ENCODE data around the gene ASTL. TPM values are rescaled to one million over a fixed set of nuclear protein-coding genes. Genes with fewer than 3 reads are reported as not detected.
A peak's percentile ranks its signal among the peaks of the same experiment; 100 is the strongest.

Gene ASTL
- total RNA-seq, 1 experiment from 2014 or later: 0.23 TPM

GRCh38 chr2:96116879-96117533, 21.3 kb downstream of the ASTL start:
- CTCF ChIA-PET: interaction anchor here (0.6 to 2.2 kb wide), 17 partner anchors 9 to 150 kb away, joined by 3 to 12 read pairs (median 4); partner anchors contain the start of genes ASTL, DUSP2 and STARD7

GRCh38 chr2:96116424-96116878, 21.9 kb downstream of the ASTL start, which contains the start of gene ADRA2B:
Gene ADRA2B, minus strand, starts transcription at chr2:96116571. Its CDS starts 422 bp downstream, at chr2:96116149.
- no peak for TF ChIP-seq CTCF (IDR thresholded peaks at IDR 0.05; ENCODE audit: insufficient read depth in 1 of 2, low read depth in 1 of 2, low read length in 1 of 2, severe bottlenecking in 1 of 2, unreplicated experiment in 1 of 2)
- peak; percentile 79 to 83 for DNase-seq
- intact Hi-C loops (cut with micrococcal nuclease; ENCODE audit: unreplicated experiment): loop anchor here (10.0 kb wide), 2 partner anchors 92 to 122 kb away; partner anchors contain the start of gene ANKRD36C
- peak within 1 kb of the TSS; percentile 78 for H3K4me3 Mint-ChIP-seq (ENCODE audit: unreplicated experiment)
- Histone ChIP-seq H3K4me1 (peaks cover 14% of the 10 kb centered on the region), H3K9me3 (no peaks in the 10 kb centered on the region), H3K4me3 (ENCODE audit: low read depth, low read length) (peak within 1 kb of the TSS; percentile 64), H3K36me3 (ENCODE audit: control insufficient read depth, insufficient read depth, low read length) (no peaks in the 10 kb centered on the region), H3K27me3 (replicated peaks; ENCODE audit: control insufficient read depth, insufficient read depth, low read length) (no peaks in the 10 kb centered on the region)
- peaks cover 22% of the 10 kb centered on the region for H3K27me3 Mint-ChIP-seq (ENCODE audit: insufficient read depth, unreplicated experiment)
- H3K4me1 Mint-ChIP-seq (ENCODE audit: low read depth, unreplicated experiment): peaks cover 5% of the 10 kb centered on the region
- no peaks in the 10 kb centered on the region for H3K36me3 Mint-ChIP-seq (ENCODE audit: insufficient read depth, unreplicated experiment)
- CTCF ChIA-PET: interaction anchor here (0.6 to 2.2 kb wide), 16 partner anchors 8 to 151 kb away, joined by 3 to 12 read pairs (median 4); partner anchors contain the start of genes ASTL, DUSP2 and STARD7
- no peaks in the 10 kb centered on the region for H3K9me3 Mint-ChIP-seq (ENCODE audit: unreplicated experiment)
- BruUV-seq (replicated peaks): no TSS peak
- no peak within 1 kb of the TSS for H3K27ac Mint-ChIP-seq (ENCODE audit: unreplicated experiment)
- POLR2A ChIA-PET: interaction anchor here (1.2 kb wide), 1 partner anchor 22 kb away, joined by 6 read pairs; the partner anchor contains the start of gene ASTL

More at GRCh38 chr2:96116879-96117533, 21.3 kb downstream of the ASTL start:
- peak in 1 of 2 experiments; percentile 84 for DNase-seq
- no TSS peak for BruUV-seq (replicated peaks)
- Mint-ChIP-seq H3K4me1 (ENCODE audit: low read depth, unreplicated experiment) (peaks cover 5% of the 10 kb centered on the region), H3K36me3 (ENCODE audit: insufficient read depth, unreplicated experiment) (no peaks in the 10 kb centered on the region), H3K4me3 (ENCODE audit: unreplicated experiment) (peak overlapping the region; percentile 78), H3K9me3 (ENCODE audit: unreplicated experiment) (no peaks in the 10 kb centered on the region), H3K27me3 (ENCODE audit: insufficient read depth, unreplicated experiment) (peaks cover 23% of the 10 kb centered on the region), H3K27ac (ENCODE audit: unreplicated experiment) (no peak overlapping the region)
- H3K36me3 ChIP-seq (ENCODE audit: control insufficient read depth, insufficient read depth, low read length): no peaks in the 10 kb centered on the region
- peak; percentile 54 to 85 for TF ChIP-seq CTCF (IDR thresholded peaks at IDR 0.05; ENCODE audit: insufficient read depth in 1 of 2, low read depth in 1 of 2, low read length in 1 of 2, severe bottlenecking in 1 of 2, unreplicated experiment in 1 of 2)
- peak overlapping the region; percentile 64 for H3K4me3 ChIP-seq (ENCODE audit: low read depth, low read length)
- H3K27me3 ChIP-seq (replicated peaks; ENCODE audit: control insufficient read depth, insufficient read depth, low read length): no peaks in the 10 kb centered on the region
- peaks cover 14% of the 10 kb centered on the region for H3K4me1 ChIP-seq
- POLR2A ChIA-PET: interaction anchor here (1.2 kb wide), 1 partner anchor 21 kb away, joined by 6 read pairs; the partner anchor contains the start of gene ASTL
- intact Hi-C loops (cut with micrococcal nuclease; ENCODE audit: unreplicated experiment): loop anchor here (10.0 kb wide), 2 partner anchors 92 to 122 kb away; partner anchors contain the start of gene ANKRD36C
- H3K9me3 ChIP-seq: no peaks in the 10 kb centered on the region

- POLR2A ChIA-PET: interaction anchor here (1.2 kb wide), 1 partner anchor 22 kb away, joined by 6 read pairs; the partner anchor contains the start of gene ASTL
- peaks cover 5% of the 10 kb centered on the region for H3K4me1 Mint-ChIP-seq (ENCODE audit: low read depth, unreplicated experiment)
Observed at GRCh38 chr2:96115631-96116423, 22.5 kb downstream of the ASTL start.

More at GRCh38 chr2:96115631-96116423, 22.5 kb downstream of the ASTL start:
- Mint-ChIP-seq H3K9me3 (ENCODE audit: unreplicated experiment) (no peaks in the 10 kb centered on the region), H3K27me3 (ENCODE audit: insufficient read depth, unreplicated experiment) (peaks cover 17% of the 10 kb centered on the region), H3K27ac (ENCODE audit: unreplicated experiment) (no peak overlapping the region), H3K36me3 (ENCODE audit: insufficient read depth, unreplicated experiment) (no peaks in the 10 kb centered on the region), H3K4me3 (ENCODE audit: unreplicated experiment) (peak overlapping the region; percentile 73)
- intact Hi-C loops (cut with micrococcal nuclease; ENCODE audit: unreplicated experiment): loop anchor here (10.0 kb wide), 2 partner anchors 91 to 121 kb away; partner anchors contain the start of gene ANKRD36C
- Histone ChIP-seq H3K27me3 (replicated peaks; ENCODE audit: control insufficient read depth, insufficient read depth, low read length) (no peaks in the 10 kb centered on the region), H3K36me3 (ENCODE audit: control insufficient read depth, insufficient read depth, low read length) (no peaks in the 10 kb centered on the region), H3K4me3 (ENCODE audit: low read depth, low read length) (peak overlapping the region; percentile 64), H3K9me3 (no peaks in the 10 kb centered on the region), H3K4me1 (peaks cover 14% of the 10 kb centered on the region)
- CTCF ChIA-PET: interaction anchor here (1.1 to 2.2 kb wide), 5 partner anchors 8 to 104 kb away, joined by 3 to 10 read pairs (median 6); partner anchors contain the start of genes ASTL and DUSP2
- no TSS peak for BruUV-seq (replicated peaks)
- DNase-seq: no peak
- TF ChIP-seq CTCF (IDR thresholded peaks at IDR 0.05; ENCODE audit: insufficient read depth in 1 of 2, low read depth in 1 of 2, low read length in 1 of 2, severe bottlenecking in 1 of 2, unreplicated experiment in 1 of 2): no peak
